HG03025 (cell line): Measurements from ENCODE around the gene SH3TC1.

ENCODE experiments used
- ATAC-seq: cut with Tn5 transposase; IDR thresholded peaks from one replicate; pipeline ENCODE4 v1.9.1; 2021; ENCODE audit warnings: mild to moderate bottlenecking, moderate library complexity; ENCODE audit not compliant: unreplicated experiment, low FRiP score

SH3TC1 gene

GRCh38 chr4:8282742-8283141, 83.7 kb downstream of the SH3TC1 start:
- ATAC-seq, result no peak

- no peak for ATAC-seq
Observed at GRCh38 chr4:8283161-8283560, 84.1 kb downstream of the SH3TC1 start.

- ATAC-seq, result no peak
Observed at GRCh38 chr4:8283631-8284121, 84.6 kb downstream of the SH3TC1 start.

- no peak for ATAC-seq
Observed at GRCh38 chr4:8284391-8284790, 85.3 kb downstream of the SH3TC1 start.

- ATAC-seq, result no peak
Observed at GRCh38 chr4:8285143-8285975, 86.3 kb downstream of the SH3TC1 start.

- no peak for ATAC-seq
Observed at GRCh38 chr4:8285976-8286718, 87.1 kb downstream of the SH3TC1 start.

GRCh38 chr4:8286719-8287342, 87.7 kb downstream of the SH3TC1 start:
- ATAC-seq, result no peak

- no peak for ATAC-seq
Observed at GRCh38 chr4:8287343-8288280, 88.5 kb downstream of the SH3TC1 start.

GRCh38 chr4:8289151-8289750, 90.2 kb downstream of the SH3TC1 start:
- no peak for ATAC-seq

GRCh38 chr4:8289956-8290700, 91.0 kb downstream of the SH3TC1 start:
- ATAC-seq, result no peak

- no peak for ATAC-seq
Observed at GRCh38 chr4:8290701-8290970, 91.5 kb downstream of the SH3TC1 start.
